LNCAP (cell line): Measurements from ENCODE around the gene SH3RF2.

ENCODE experiments used
- TF ChIP-seq, protein P1 (sequence below): fragments of 450-650 bp; IDR thresholded peaks from 2 replicates; pipeline ENCODE4 v1.5.1; 2017; ENCODE audit warnings: mild to moderate bottlenecking

Gene SH3RF2

GRCh38 chr5:145944328-145944727, 8.0 kb downstream of the SH3RF2 start:
- TF ChIP-seq, protein P1, sequence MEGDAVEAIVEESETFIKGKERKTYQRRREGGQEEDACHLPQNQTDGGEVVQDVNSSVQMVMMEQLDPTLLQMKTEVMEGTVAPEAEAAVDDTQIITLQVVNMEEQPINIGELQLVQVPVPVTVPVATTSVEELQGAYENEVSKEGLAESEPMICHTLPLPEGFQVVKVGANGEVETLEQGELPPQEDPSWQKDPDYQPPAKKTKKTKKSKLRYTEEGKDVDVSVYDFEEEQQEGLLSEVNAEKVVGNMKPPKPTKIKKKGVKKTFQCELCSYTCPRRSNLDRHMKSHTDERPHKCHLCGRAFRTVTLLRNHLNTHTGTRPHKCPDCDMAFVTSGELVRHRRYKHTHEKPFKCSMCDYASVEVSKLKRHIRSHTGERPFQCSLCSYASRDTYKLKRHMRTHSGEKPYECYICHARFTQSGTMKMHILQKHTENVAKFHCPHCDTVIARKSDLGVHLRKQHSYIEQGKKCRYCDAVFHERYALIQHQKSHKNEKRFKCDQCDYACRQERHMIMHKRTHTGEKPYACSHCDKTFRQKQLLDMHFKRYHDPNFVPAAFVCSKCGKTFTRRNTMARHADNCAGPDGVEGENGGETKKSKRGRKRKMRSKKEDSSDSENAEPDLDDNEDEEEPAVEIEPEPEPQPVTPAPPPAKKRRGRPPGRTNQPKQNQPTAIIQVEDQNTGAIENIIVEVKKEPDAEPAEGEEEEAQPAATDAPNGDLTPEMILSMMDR: no peak

GRCh38 chr5:145945620-145946111, 9.3 kb downstream of the SH3RF2 start:
- TF ChIP-seq, protein P1: no peak

DNA sequence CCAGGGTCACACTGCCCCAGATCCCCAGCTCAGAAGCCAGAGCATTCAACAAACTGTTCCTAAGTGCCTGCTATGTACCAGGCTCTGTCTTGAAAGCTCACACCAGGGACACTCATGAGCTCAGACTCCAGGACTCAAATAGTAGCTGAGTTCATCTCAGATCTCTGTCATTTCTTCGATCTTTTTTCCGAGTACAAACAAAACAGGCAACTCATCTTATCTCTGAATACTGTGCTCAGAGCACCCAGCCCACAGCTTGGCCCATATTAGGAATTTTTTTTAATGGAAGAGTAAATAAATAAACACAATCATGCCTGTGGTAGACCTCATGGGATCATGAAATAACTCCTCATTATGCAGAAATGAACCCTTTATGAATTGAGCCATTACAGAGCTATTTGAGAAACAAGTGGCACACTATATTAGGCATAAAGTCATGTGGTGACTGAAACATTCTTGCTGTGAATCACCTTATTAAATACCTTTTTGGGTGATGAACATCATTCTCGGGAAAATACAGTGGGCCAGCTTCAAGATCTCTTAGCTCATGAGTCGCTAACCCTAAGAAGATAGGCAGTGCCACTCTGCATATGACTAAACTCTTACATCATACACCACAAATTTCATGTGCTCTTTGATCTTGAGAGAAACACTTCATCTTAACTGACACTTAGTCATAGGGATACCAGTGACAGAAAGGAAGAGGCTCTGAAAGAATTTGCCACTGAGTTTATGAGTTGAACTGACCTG, 9.9 kb downstream of the SH3RF2 start:
- TF ChIP-seq, protein P1: no peak

DNA sequence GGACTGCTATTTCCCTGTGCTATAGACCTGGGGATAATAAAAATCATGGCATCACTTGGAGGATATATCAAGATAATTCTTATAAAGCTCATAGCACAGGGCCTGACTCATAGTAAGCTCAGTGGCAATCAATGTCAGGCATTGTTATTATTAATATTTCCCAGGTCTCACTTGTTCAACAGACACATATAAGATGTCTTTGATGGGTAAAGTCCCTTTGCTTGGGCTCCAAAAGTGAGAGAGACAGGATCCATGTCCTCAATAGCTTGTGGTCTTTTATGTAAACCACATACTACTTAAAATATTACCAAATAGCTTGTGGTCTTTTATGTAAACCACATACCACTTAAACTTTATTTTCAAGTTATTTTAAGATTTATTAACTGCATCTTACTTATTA, 11.2 kb downstream of the SH3RF2 start:
- TF ChIP-seq, protein P1: no peak

DNA sequence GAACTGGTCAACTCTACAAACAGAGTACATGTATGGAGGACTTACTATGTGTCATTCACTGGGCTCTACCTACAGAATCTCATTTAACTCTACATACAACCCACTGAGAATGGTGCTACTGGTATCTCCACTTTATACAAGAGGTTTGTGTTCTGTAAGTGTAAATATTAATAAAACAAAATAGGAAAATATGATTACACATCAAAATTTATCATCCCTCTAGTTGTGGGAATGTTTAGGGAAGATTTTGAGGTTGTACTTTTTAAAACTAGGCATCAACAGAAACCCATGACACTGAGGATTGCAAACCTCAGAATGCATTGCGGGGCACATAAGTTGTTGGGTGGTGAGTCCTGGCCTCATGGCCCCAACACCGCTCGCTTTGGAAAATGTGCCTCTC, 11.7 kb downstream of the SH3RF2 start:
- TF ChIP-seq, protein P1: no peak

GRCh38 chr5:145948921-145949320, 12.5 kb downstream of the SH3RF2 start:
- TF ChIP-seq, protein P1: no peak

GRCh38 chr5:145949474-145949873, 13.1 kb downstream of the SH3RF2 start:
- TF ChIP-seq, protein P1: no peak

DNA sequence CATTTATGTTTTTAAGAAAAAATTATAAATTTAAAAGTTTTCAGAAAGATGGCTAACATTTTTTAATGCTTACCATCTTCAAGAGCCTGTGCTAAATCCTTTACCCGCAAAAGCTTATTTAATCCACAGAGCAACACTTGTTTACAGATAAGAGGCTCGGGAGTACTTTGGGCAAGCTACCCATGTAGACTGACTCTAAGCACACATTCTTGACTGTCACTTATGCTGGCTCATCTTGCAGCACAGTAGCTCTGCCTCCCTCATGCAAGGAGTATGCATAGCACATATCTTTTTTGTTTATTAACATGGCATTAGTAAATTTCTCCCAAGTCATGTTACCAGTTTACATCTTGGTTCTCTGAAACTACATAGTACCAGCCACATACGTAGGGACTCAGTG, 14.7 kb downstream of the SH3RF2 start:
- TF ChIP-seq, protein P1: no peak
